GM18505 (cell line): ENCODE data around the gene SLC25A48.

Experiments used
- ATAC-seq: cut with Tn5 transposase; IDR thresholded peaks from one replicate; pipeline ENCODE4 v1.9.1; 2021; ENCODE audit not compliant: unreplicated experiment
- POLR2A ChIP-seq: IDR thresholded peaks from 4 replicates; pipeline ENCODE4 v1.6.1; 2011; ENCODE audit warnings: borderline replicate concordance; ENCODE audit not compliant: insufficient read depth, insufficient read length; ENCODE audit errors: extremely low read depth

The SLC25A48 gene

DNA sequence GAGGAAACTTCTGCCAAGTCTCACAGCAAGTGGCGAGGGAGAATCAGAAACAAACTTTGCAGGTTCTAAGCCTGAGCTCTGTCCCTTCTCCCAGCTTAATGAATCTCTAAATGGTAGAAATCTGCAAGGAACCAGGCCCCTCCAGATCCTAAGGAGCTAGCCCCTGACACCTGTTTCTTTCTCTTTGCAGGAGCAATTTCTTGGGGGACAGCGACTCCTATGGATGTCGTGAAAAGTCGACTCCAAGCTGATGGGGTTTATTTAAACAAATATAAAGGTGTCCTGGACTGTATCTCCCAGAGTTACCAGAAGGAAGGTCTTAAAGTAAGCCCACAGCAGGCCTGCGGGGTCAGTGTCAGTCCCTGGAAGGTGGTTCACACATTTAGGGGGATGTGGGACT is 39.4 kb downstream of the SLC25A48 start:
- ATAC-seq, result no peak

DNA sequence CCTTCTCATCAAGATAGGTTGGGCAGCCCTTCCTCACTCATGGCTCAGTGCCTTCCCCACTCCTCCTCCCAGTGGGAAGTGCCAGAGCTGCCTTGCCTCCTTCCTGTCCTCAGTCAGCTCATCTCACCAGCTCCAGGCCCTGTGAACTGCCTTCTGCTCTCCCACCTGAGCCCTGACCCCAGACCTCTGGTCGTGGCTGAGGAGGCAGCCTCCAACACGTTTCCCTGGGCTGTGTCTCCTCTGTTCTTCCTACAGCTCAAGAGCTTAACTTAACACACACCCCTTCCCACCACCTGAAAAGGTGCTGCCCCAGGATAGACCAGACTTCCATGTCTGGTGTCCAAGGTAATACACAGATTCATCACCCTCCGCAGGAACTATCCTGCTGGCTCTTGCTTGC is 40.0 kb downstream of the SLC25A48 start:
- no peak for ATAC-seq
- TF ChIP-seq POLR2A, result no peak

More for the DNA sequence above, 39.4 kb downstream of the SLC25A48 start:
- TF ChIP-seq POLR2A, result no peak

GRCh38 chr5:135875567-135875966 is 41.1 kb downstream of the SLC25A48 start:
- TF ChIP-seq POLR2A, result no peak
- ATAC-seq, result no peak

DNA sequence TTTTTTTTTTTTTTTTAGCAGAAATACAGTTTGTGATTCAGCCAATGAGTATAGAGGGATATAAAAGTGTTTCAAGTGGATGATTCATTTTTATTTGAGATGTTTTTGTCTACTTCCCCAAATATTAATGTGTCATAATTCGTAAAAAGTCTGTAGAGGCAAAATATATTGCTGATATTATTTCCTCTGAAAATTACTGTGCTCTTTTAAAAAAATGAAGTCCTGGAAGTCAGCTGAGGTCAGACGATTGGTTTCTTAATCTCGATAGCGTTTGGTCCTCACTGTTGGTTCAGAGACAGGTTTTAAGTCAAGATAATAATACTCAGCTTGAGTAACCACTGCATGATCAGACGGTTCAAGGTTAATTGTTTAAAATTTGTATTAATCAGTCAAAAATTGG is 41.7 kb downstream of the SLC25A48 start:
- no peak for ATAC-seq
- TF ChIP-seq POLR2A, result no peak

- no peak for TF ChIP-seq POLR2A
Observed at GRCh38 chr5:135877570-135878155, 43.2 kb downstream of the SLC25A48 start.

GRCh38 chr5:135878156-135878620 is 43.7 kb downstream of the SLC25A48 start:
- ATAC-seq, result no peak
- TF ChIP-seq POLR2A, result no peak

More at GRCh38 chr5:135877570-135878155, 43.2 kb downstream of the SLC25A48 start:
- ATAC-seq, result no peak

GRCh38 chr5:135879591-135879990 is 45.1 kb downstream of the SLC25A48 start:
- ATAC-seq, result no peak
- TF ChIP-seq POLR2A, result no peak

GRCh38 chr5:135880278-135880677 is 45.8 kb downstream of the SLC25A48 start:
- ATAC-seq, result no peak
- no peak for TF ChIP-seq POLR2A

- ATAC-seq, result no peak
- TF ChIP-seq POLR2A, result no peak
Observed at GRCh38 chr5:135880801-135881200, 46.3 kb downstream of the SLC25A48 start.

GRCh38 chr5:135881244-135881643 is 46.8 kb downstream of the SLC25A48 start:
- ATAC-seq, result no peak
- TF ChIP-seq POLR2A, result no peak

GRCh38 chr5:135881819-135882218 is 47.4 kb downstream of the SLC25A48 start:
- ATAC-seq, result no peak
- no peak for TF ChIP-seq POLR2A

GRCh38 chr5:135883026-135883425 is 48.6 kb downstream of the SLC25A48 start:
- ATAC-seq, result no peak
- no peak for TF ChIP-seq POLR2A

- no peak for ATAC-seq
Observed at GRCh38 chr5:135883441-135883840, 49.0 kb downstream of the SLC25A48 start.

GRCh38 chr5:135885031-135885430 is 50.6 kb downstream of the SLC25A48 start:
- ATAC-seq, result no peak
- no peak for TF ChIP-seq POLR2A

More at GRCh38 chr5:135883441-135883840, 49.0 kb downstream of the SLC25A48 start:
- no peak for TF ChIP-seq POLR2A

GRCh38 chr5:135886136-135886535 is 51.7 kb downstream of the SLC25A48 start:
- TF ChIP-seq POLR2A, result no peak
- ATAC-seq, result no peak

DNA sequence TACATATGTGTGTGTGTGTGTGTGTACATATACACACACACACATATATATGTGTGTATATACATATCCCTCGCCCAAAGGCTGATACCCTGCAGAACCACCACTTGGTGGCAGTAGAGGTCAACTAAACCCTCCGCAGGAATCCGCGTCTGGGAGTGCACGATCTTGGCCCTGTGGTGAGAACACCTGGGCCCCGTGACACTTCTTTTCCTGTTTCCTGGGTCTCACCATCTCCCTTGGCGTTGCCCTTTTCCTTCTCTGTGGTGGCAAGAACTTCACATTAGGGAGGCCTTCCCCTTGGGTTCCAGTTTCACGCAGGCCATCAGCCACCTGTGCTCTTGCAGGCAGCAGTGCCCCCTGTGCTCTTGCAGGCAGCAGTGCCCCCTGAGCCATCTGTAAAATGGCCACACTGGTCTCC is 53.0 kb downstream of the SLC25A48 start:
- ATAC-seq, result peak; percentile 74
- TF ChIP-seq POLR2A, result no peak
